Measurements from ENCODE around the gene BRMS1. TPM values are rescaled to one million over a fixed set of nuclear protein-coding genes. Genes with fewer than 3 reads are reported as not detected.

Gene BRMS1
- total RNA-seq, 2 experiments from 2014 or later = 24.0 to 25.3 TPM

- Mint-ChIP-seq H3K36me3 (ENCODE audit: low read depth) (peaks cover 13% of the 10 kb centered on the region), H3K4me3 (peak overlapping the region; percentile 83), H3K4me1 (ENCODE audit: low read depth) (peaks cover 15% of the 10 kb centered on the region), H3K27me3 (ENCODE audit: low read depth) (no peaks in the 10 kb centered on the region), H3K9me3 (no peaks in the 10 kb centered on the region), H3K27ac (no peak overlapping the region)
- CTCF ChIA-PET = interaction anchor here (0.6 to 3.5 kb wide), 4 partner anchors 17 to 27 kb away, joined by 3 to 20 read pairs (median 6); no protein-coding TSS in a partner anchor
- no peak for DNase-seq
- intact Hi-C loops (cut with micrococcal nuclease) = no loop called here
Observed at GRCh38 chr11:66369073-66369894, 24.4 kb upstream of the BRMS1 start.

- CTCF ChIA-PET = interaction anchor here (1.2 kb wide), 1 partner anchor 21 kb away, joined by 3 read pairs; no protein-coding TSS in a partner anchor
- no peak for DNase-seq
- Mint-ChIP-seq H3K4me1 (ENCODE audit: low read depth) (peaks cover 15% of the 10 kb centered on the region), H3K27ac (no peak overlapping the region), H3K27me3 (ENCODE audit: low read depth) (no peaks in the 10 kb centered on the region), H3K9me3 (no peaks in the 10 kb centered on the region), H3K36me3 (ENCODE audit: low read depth) (peaks cover 13% of the 10 kb centered on the region), H3K4me3 (no peak overlapping the region)
- intact Hi-C loops (cut with micrococcal nuclease) = no loop called here
Observed at GRCh38 chr11:66368484-66368883, 23.6 kb upstream of the BRMS1 start.

DNA sequence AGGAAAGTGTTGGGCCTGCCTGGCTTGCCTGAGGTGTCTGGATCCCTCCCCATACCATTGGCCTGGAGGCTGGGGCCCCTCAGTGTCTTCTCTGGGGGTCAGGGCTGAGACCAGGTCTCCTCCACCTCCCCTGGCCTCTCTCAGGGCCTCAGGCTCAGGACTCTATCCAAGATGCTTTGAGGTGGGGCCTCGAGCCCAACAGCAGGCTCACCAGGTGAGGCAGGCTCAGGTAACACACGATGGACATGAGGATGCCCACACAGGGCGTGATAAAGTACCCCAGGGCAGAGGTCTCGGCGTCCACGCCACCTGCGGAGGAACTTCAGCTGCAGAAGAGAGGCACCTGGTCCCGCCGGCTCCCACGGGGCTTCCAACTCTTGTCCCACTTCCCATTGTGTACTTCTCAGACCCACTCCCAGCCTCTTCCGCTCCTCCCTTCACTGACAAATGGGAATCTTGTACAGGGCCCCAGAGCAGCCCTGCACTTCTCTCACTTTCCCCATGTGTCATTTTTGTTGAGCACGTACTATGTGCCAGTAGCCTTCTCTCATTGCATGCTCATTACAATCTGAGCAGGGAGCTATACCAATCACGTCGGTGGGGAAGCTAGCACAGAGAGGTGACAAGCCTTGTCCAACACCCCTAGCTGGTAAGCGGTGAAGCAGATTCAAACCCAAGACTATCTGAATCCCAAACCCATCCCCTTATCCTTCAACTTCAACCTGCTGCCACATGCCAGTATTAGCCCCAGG is 22.8 kb upstream of the BRMS1 start:
- intact Hi-C loops (cut with micrococcal nuclease) = no loop called here
- H3K4me3 Mint-ChIP-seq = no peak overlapping the region
- peaks cover 14% of the 10 kb centered on the region for H3K4me1 Mint-ChIP-seq (ENCODE audit: low read depth)
- CTCF ChIA-PET = interaction anchor here (1.3 kb wide), 1 partner anchor 56 kb away, joined by 3 read pairs; no protein-coding TSS in a partner anchor
- no peaks in the 10 kb centered on the region for H3K9me3 Mint-ChIP-seq
- no peaks in the 10 kb centered on the region for H3K27me3 Mint-ChIP-seq (ENCODE audit: low read depth)
- H3K27ac Mint-ChIP-seq = no peak overlapping the region
- peaks cover 13% of the 10 kb centered on the region for H3K36me3 Mint-ChIP-seq (ENCODE audit: low read depth)
- no peak for DNase-seq

GRCh38 chr11:66366844-66367477 is 22.1 kb upstream of the BRMS1 start:
- Mint-ChIP-seq H3K4me3 (no peak overlapping the region), H3K9me3 (no peaks in the 10 kb centered on the region), H3K4me1 (ENCODE audit: low read depth) (peaks cover 11% of the 10 kb centered on the region), H3K27ac (no peak overlapping the region), H3K27me3 (ENCODE audit: low read depth) (no peaks in the 10 kb centered on the region), H3K36me3 (ENCODE audit: low read depth) (peaks cover 13% of the 10 kb centered on the region)
- intact Hi-C loops (cut with micrococcal nuclease) = no loop called here
- DNase-seq = no peak
- CTCF ChIA-PET = interaction anchor here (0.8 to 2.2 kb wide), 3 partner anchors 11 to 55 kb away, joined by 3 to 7 read pairs (median 3); no protein-coding TSS in a partner anchor

DNA sequence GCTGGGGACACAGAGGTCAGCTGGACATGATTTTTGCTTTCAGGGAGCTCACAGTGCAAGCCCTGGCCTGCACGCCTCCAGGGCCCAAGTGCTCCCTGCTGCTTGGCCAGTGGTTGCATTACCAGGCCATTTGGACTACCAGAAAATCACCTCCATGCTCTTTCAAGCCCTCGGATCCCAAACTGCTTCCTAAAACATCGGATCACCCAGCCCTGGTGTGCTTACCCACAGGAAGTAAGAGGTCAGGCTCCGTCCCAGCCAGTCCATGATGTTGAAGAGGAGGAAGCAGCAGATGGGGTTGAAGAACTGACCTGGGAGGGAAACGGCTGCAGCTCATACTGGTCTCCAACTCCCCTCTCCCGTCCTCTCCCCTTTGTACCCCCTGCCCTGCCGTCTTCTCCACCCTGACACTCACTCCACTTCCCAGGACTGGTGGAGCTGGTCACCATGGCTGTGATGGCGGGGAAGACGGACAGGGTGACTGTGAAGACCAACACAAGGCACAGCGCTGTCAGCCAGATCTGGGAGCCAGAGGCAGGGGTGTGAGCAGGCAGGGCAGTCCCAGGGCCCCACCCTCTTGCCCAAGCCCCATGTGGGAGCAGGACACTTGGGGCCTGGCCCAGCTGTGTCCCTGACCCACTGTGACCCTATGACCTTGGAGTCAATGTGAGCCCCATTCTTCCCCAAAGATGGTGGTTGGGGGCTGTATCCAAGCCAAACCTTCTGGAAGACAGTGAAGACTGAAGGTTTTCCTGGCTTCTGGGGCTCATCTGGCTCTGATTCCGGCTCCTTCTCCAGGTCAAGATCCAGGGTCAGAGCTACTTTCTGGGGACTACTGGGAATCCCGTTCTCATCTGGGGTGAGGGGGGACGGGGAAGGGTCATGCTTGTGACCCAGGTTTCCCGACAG is 21.1 kb upstream of the BRMS1 start:
- intact Hi-C loops (cut with micrococcal nuclease) = no loop called here
- CTCF ChIA-PET = interaction anchor here (2.2 to 3.1 kb wide), 2 partner anchors 20 to 23 kb away, joined by 7 to 15 read pairs; no protein-coding TSS in a partner anchor
- H3K9me3 Mint-ChIP-seq = no peaks in the 10 kb centered on the region

GRCh38 chr11:66365166-66365565 is 20.3 kb upstream of the BRMS1 start:
- H3K27ac Mint-ChIP-seq = no peak overlapping the region
- intact Hi-C loops (cut with micrococcal nuclease) = no loop called here

More for the DNA sequence above, 21.1 kb upstream of the BRMS1 start:
- Mint-ChIP-seq H3K36me3 (ENCODE audit: low read depth) (peaks cover 13% of the 10 kb centered on the region), H3K4me3 (no peak overlapping the region), H3K27ac (no peak overlapping the region), H3K27me3 (ENCODE audit: low read depth) (no peaks in the 10 kb centered on the region), H3K4me1 (ENCODE audit: low read depth) (peaks cover 11% of the 10 kb centered on the region)
- no peak for DNase-seq

DNA sequence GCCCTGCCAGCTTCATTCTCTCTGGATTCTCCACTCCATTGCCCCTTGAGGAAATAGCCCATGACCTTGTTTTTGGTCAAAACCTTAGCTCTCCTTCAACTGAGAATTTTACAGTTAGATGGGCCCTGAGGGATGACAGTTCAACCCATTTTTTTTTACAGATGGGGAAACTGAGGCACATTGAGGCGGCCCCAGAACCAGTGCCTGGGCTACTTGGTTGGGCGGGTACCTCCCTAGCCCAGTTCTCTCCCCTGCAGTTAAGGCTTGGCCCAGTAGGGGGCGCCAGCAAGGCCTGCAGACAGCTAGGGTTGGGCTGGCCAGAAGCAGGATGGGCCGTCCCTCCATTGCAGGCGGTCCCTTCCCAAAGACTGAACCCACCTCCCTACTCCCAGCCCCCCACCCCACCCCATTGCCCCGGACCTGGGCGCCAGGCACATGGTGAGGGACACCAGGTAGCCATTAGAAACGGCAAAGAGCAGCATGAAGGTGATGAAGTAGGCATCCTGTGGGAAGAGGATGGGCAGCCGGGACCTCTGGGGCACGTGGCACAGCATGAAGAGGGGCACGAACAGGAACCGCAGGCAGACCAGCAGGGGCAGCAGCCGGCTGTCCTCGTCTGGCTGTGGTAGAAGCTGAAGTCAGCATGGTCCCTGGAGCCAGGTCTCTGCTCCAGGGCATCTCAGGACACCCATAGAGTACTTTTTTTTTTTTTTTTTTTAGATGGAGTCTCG is 19.1 kb upstream of the BRMS1 start:
- H3K9me3 Mint-ChIP-seq = no peaks in the 10 kb centered on the region
- H3K27me3 Mint-ChIP-seq (ENCODE audit: low read depth) = no peaks in the 10 kb centered on the region
- H3K36me3 Mint-ChIP-seq (ENCODE audit: low read depth) = peaks cover 12% of the 10 kb centered on the region
- H3K27ac Mint-ChIP-seq = no peak overlapping the region
- no peaks in the 10 kb centered on the region for H3K4me1 Mint-ChIP-seq (ENCODE audit: low read depth)
- DNase-seq = peak; percentile 85
- CTCF ChIA-PET = interaction anchor here (0.5 to 3.1 kb wide), 21 partner anchors 10 to 1831 kb away, joined by 3 to 15 read pairs (median 4); partner anchors contain the start of genes B4GAT1 and RIN1
- no peak overlapping the region for H3K4me3 Mint-ChIP-seq
- intact Hi-C loops (cut with micrococcal nuclease) = loop anchor here (1.0 kb wide), 1 partner anchor 25 kb away; no protein-coding TSS in a partner anchor

More at GRCh38 chr11:66365166-66365565, 20.3 kb upstream of the BRMS1 start:
- H3K27me3 Mint-ChIP-seq (ENCODE audit: low read depth) = no peaks in the 10 kb centered on the region
- no peaks in the 10 kb centered on the region for H3K9me3 Mint-ChIP-seq
- peaks cover 11% of the 10 kb centered on the region for H3K36me3 Mint-ChIP-seq (ENCODE audit: low read depth)
- peaks cover 6% of the 10 kb centered on the region for H3K4me1 Mint-ChIP-seq (ENCODE audit: low read depth)
- no peak for DNase-seq
- CTCF ChIA-PET = interaction anchor here (2.2 to 3.1 kb wide), 2 partner anchors 21 to 24 kb away, joined by 7 to 15 read pairs; no protein-coding TSS in a partner anchor
- no peak overlapping the region for H3K4me3 Mint-ChIP-seq

DNA sequence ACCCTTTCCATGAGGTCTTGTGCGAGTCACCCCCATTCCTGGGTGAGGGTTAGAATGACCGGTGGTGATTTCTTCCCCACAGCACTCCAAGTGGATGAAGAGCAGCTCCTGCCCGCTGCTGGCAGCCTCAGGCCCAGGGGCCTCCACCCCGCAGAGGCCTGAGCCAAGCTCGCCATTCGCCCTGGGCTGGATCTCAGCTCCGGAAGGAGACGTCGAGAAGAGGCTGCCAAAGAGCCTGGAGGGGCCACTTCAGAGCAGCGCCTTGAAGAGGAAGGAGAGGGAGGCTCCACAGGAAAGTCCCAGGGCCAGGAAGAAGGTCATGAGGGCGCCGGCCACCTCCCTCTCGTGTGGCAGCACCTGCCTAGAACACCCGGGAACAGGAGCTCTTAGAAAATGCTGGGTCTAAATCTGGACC is 18.3 kb upstream of the BRMS1 start:
- Mint-ChIP-seq H3K27me3 (ENCODE audit: low read depth) (no peaks in the 10 kb centered on the region), H3K9me3 (no peaks in the 10 kb centered on the region), H3K27ac (no peak overlapping the region), H3K36me3 (ENCODE audit: low read depth) (peaks cover 8% of the 10 kb centered on the region), H3K4me1 (ENCODE audit: low read depth) (no peaks in the 10 kb centered on the region), H3K4me3 (no peak overlapping the region)
- CTCF ChIA-PET = interaction anchor here (0.5 to 3.1 kb wide), 18 partner anchors 9 to 1832 kb away, joined by 3 to 15 read pairs (median 4); partner anchors contain the start of genes B4GAT1 and RIN1
- DNase-seq = no peak
- intact Hi-C loops (cut with micrococcal nuclease) = loop anchor here (1.0 kb wide), 1 partner anchor 26 kb away; no protein-coding TSS in a partner anchor

- H3K27ac Mint-ChIP-seq = no peak overlapping the region
Observed at GRCh38 chr11:66362481-66363147, 17.7 kb upstream of the BRMS1 start.

GRCh38 chr11:66361502-66361941 is 16.6 kb upstream of the BRMS1 start:
- peak overlapping the region; percentile 24 for H3K27ac Mint-ChIP-seq
- H3K27me3 Mint-ChIP-seq (ENCODE audit: low read depth) = no peaks in the 10 kb centered on the region
- no peak overlapping the region for H3K4me3 Mint-ChIP-seq
- H3K36me3 Mint-ChIP-seq (ENCODE audit: low read depth) = peaks cover 6% of the 10 kb centered on the region
- CTCF ChIA-PET = interaction anchor here (1.0 to 1.5 kb wide), 4 partner anchors 11 to 50 kb away, joined by 3 to 6 read pairs (median 4); no protein-coding TSS in a partner anchor
- no peaks in the 10 kb centered on the region for H3K4me1 Mint-ChIP-seq (ENCODE audit: low read depth)
- no peaks in the 10 kb centered on the region for H3K9me3 Mint-ChIP-seq
- intact Hi-C loops (cut with micrococcal nuclease) = no loop called here
- no peak for DNase-seq

More at GRCh38 chr11:66362481-66363147, 17.7 kb upstream of the BRMS1 start:
- no peaks in the 10 kb centered on the region for H3K27me3 Mint-ChIP-seq (ENCODE audit: low read depth)
- peaks cover 7% of the 10 kb centered on the region for H3K36me3 Mint-ChIP-seq (ENCODE audit: low read depth)
- DNase-seq = no peak
- no peaks in the 10 kb centered on the region for H3K9me3 Mint-ChIP-seq
- intact Hi-C loops (cut with micrococcal nuclease) = loop anchor here (1.0 kb wide), 1 partner anchor 27 kb away; no protein-coding TSS in a partner anchor
- no peaks in the 10 kb centered on the region for H3K4me1 Mint-ChIP-seq (ENCODE audit: low read depth)
- CTCF ChIA-PET = interaction anchor here (0.8 to 1.7 kb wide), 7 partner anchors 8 to 60 kb away, joined by 3 to 13 read pairs (median 5); partner anchors contain the start of gene B4GAT1
- H3K4me3 Mint-ChIP-seq = no peak overlapping the region

All from activated naive CD4-positive, alpha-beta T cell treated with anti-CD3 and anti-CD28 coated beads for 36 hours (primary cell).